Keratinocyte (primary cell): ENCODE results near the gene ST3GAL6. TPM values are rescaled to one million over a fixed set of nuclear protein-coding genes. Genes with fewer than 3 reads are reported as not detected.
A peak's percentile ranks its signal among the peaks of the same experiment; 100 is the strongest.

Experiments
- DNase-seq: peaks from one replicate; pipeline ENCODE4 v3.0.0-alpha.2; 2011; ENCODE audit warnings: low read depth, missing footprints, low spot score
- FAIRE-seq: peaks from 2 replicates; lab custom pipeline; 2011; peaks lifted over from hg19 to GRCh38; lab: Jason Lieb, UNC
- H2AFZ ChIP-seq: 2 replicates; pipeline ENCODE4 v1.6.0; 2012; ENCODE audit warnings: low read length, control low read depth, inconsistent platforms; ENCODE audit not compliant: control insufficient read depth
- H3K27ac ChIP-seq: 2 replicates; pipeline ENCODE4 v1.5.1; 2011; ENCODE audit warnings: low read length; ENCODE audit not compliant: control insufficient read depth, insufficient read depth
- H3K27me3 ChIP-seq: 3 replicates; pipeline ENCODE4 v1.6.0; 2011; ENCODE audit warnings: low read length; ENCODE audit not compliant: control insufficient read depth, insufficient read depth; ENCODE audit errors: extremely low read depth
- H3K36me3 ChIP-seq, 2 experiments: 2 replicates in 1 of 2; 3 replicates in 1 of 2; pipeline ENCODE4 v1.5.1; 2011; ENCODE audit warnings: low read length in 2 of 2, mild to moderate bottlenecking in 1 of 2; ENCODE audit not compliant: control insufficient read depth in 2 of 2, insufficient read depth in 2 of 2; ENCODE audit errors: extremely low read depth in 1 of 2
- H3K4me1 ChIP-seq: 3 replicates; pipeline ENCODE4 v1.5.1; 2011; ENCODE audit warnings: low read length; ENCODE audit not compliant: control insufficient read depth, insufficient read depth; ENCODE audit errors: extremely low read depth
- H3K4me2 ChIP-seq: 3 replicates; pipeline ENCODE4 v1.6.0; 2011; ENCODE audit warnings: low read depth, low read length; ENCODE audit not compliant: control insufficient read depth, insufficient read depth; ENCODE audit errors: extremely low read depth
- H3K4me3 ChIP-seq, 3 experiments: fragments of 200-600 bp in 1 of 3; sonication (generic) in 1 of 3; 2 replicates in 2 of 3; 3 replicates in 1 of 3; pipeline ENCODE4 v1.5.1; 2011 to 2016; ENCODE audit warnings: low read length in 3 of 3, mild to moderate bottlenecking in 3 of 3, control low read depth in 2 of 3, inconsistent platforms in 1 of 3, low read depth in 1 of 3, mixed read lengths in 1 of 3, mixed run types in 1 of 3, moderate library complexity in 1 of 3; ENCODE audit not compliant: control insufficient read depth in 2 of 3, insufficient read depth in 2 of 3; ENCODE audit errors: extremely low read depth in 1 of 3
- H3K79me2 ChIP-seq: 2 replicates; pipeline ENCODE4 v1.6.0; 2012; ENCODE audit warnings: low read length; ENCODE audit not compliant: control insufficient read depth, insufficient read depth
- H3K9ac ChIP-seq: 3 replicates; pipeline ENCODE4 v1.6.0; 2011; ENCODE audit warnings: low read length; ENCODE audit not compliant: control insufficient read depth, insufficient read depth; ENCODE audit errors: extremely low read depth
- H3K9me1 ChIP-seq: 3 replicates; pipeline ENCODE4 v1.6.0; 2011; ENCODE audit warnings: low read length; ENCODE audit not compliant: control insufficient read depth, insufficient read depth; ENCODE audit errors: extremely low read depth
- H3K9me3 ChIP-seq: 2 replicates; pipeline ENCODE4 v1.5.1; 2012; ENCODE audit warnings: low read depth, low read length; ENCODE audit not compliant: control insufficient read depth
- H4K20me1 ChIP-seq: 3 replicates; pipeline ENCODE4 v1.6.0; 2011; ENCODE audit warnings: low read length; ENCODE audit not compliant: control insufficient read depth, insufficient read depth; ENCODE audit errors: extremely low read depth
- CTCF ChIP-seq, 3 experiments: IDR thresholded peaks in 1 of 3; conservative IDR thresholded peaks in 1 of 3; optimal IDR thresholded peaks in 1 of 3; 2 replicates in 2 of 3; 3 replicates in 1 of 3; pipeline versions ENCODE3 to v1.5.1; 2011; ENCODE audit warnings: low read length in 3 of 3, mild to moderate bottlenecking in 3 of 3, moderate library complexity in 2 of 3, control low read depth in 1 of 3, inconsistent platforms in 1 of 3; ENCODE audit not compliant: insufficient read depth in 2 of 3; ENCODE audit errors: extremely low read depth in 1 of 3
- EZH2 ChIP-seq: IDR thresholded peaks from one replicate; pipeline ENCODE4 v1.6.1; 2012; ENCODE audit warnings: inconsistent platforms, mild to moderate bottlenecking, low read length, moderate library complexity
- dilution Hi-C: fragments of 300-500 bp; cut with MboI; formaldehyde crosslinking; loops from one replicate; pipeline ENCODE4 v1.7.0; 2020; ENCODE audit warnings: low sequenced_read_pairs; ENCODE audit not compliant: extremely low pct_ligation_motif_present
- polyA plus RNA-seq, 5 experiments: library from polyadenylated mRNA; depleted of rRNA in 3 of 5; stranded (reverse) in 3 of 5; stranded (forward) in 1 of 5; unstranded in 1 of 5; fragments of >200 nt; gene quantifications; 1 replicate in 1 of 5; 2 replicates in 3 of 5; 3 replicates in 1 of 5; pipeline versions ENCODE4 v1.2.1 to v1.2.3, GENCODE V29; 2011 to 2012; ENCODE audit warnings: missing spikeins in 2 of 5, low read depth in 1 of 5, low replicate concordance in 1 of 5

Gene ST3GAL6
- polyA plus RNA-seq, 1 donor (not counting 4 experiments of a cell fraction or from before 2014, with no cell fraction given), result 5.3 TPM

GRCh38 chr3:98770261-98771039 is 7.3 kb downstream of the ST3GAL6 start:
- TF ChIP-seq EZH2 (no peak), CTCF (optimal IDR thresholded peaks at IDR 0.05 in 1 of 3, IDR thresholded peaks at IDR 0.05 in 1 of 3, conservative IDR thresholded peaks at IDR 0.05 in 1 of 3; ENCODE audit: extremely low read depth in 1 of 3, insufficient read depth in 2 of 3, low read length in 3 of 3) (no peak)
- H4K20me1 ChIP-seq, result no peaks in the 10 kb centered on the region
- no peaks in the 10 kb centered on the region for H3K4me1 ChIP-seq
- H3K36me3 ChIP-seq, result no peaks in the 10 kb centered on the region
- no peak overlapping the region for H3K4me2 ChIP-seq
- no peak overlapping the region for H3K9ac ChIP-seq
- no peak overlapping the region for H2AFZ ChIP-seq
- H3K9me1 ChIP-seq, result no peaks in the 10 kb centered on the region
- no peaks in the 10 kb centered on the region for H3K79me2 ChIP-seq
- H3K27me3 ChIP-seq, result no peaks in the 10 kb centered on the region
- no peak overlapping the region for H3K27ac ChIP-seq
- no peaks in the 10 kb centered on the region for H3K9me3 ChIP-seq
- DNase-seq (no peak), FAIRE-seq (peak; percentile 5)
- H3K4me3 ChIP-seq, result no peak overlapping the region
- dilution Hi-C loops, result no loop called here

- H4K20me1 ChIP-seq, result no peaks in the 10 kb centered on the region
- FAIRE-seq, result no peak
- H3K4me3 ChIP-seq, result no peak overlapping the region
- DNase-seq, result no peak
- H3K27ac ChIP-seq, result no peak overlapping the region
- dilution Hi-C loops, result no loop called here
- no peaks in the 10 kb centered on the region for H3K9me1 ChIP-seq
- no peak overlapping the region for H3K9ac ChIP-seq
- no peak overlapping the region for H3K4me2 ChIP-seq
- H3K36me3 ChIP-seq, result no peaks in the 10 kb centered on the region
- no peak overlapping the region for H2AFZ ChIP-seq
- no peaks in the 10 kb centered on the region for H3K9me3 ChIP-seq
- TF ChIP-seq EZH2, result no peak
- TF ChIP-seq CTCF (optimal IDR thresholded peaks at IDR 0.05 in 1 of 3, IDR thresholded peaks at IDR 0.05 in 1 of 3, conservative IDR thresholded peaks at IDR 0.05 in 1 of 3; ENCODE audit: extremely low read depth in 1 of 3, insufficient read depth in 2 of 3, low read length in 3 of 3), result no peak
- H3K4me1 ChIP-seq, result no peaks in the 10 kb centered on the region
- no peaks in the 10 kb centered on the region for H3K79me2 ChIP-seq
- no peaks in the 10 kb centered on the region for H3K27me3 ChIP-seq
Observed at GRCh38 chr3:98772022-98772421, 8.9 kb downstream of the ST3GAL6 start.
